Tibial nerve (tissue), 3 donors: ENCODE measurements around the gene POMGNT1.

Source experiments
- EP300 ChIP-seq, 2 donors: sonication (generic); formaldehyde crosslinking; IDR thresholded peaks; one replicate each; pipeline ENCODE4 v1.6.1; 2017; ENCODE audit warnings: antibody characterized with exemption in 2 of 2, mild to moderate bottlenecking in 1 of 2
- POLR2A ChIP-seq, 2 donors: fragments of 450-650 bp; IDR thresholded peaks; one replicate each; pipeline ENCODE4 v1.6.1; 2017; ENCODE audit warnings: antibody characterized with exemption in 2 of 2, mild to moderate bottlenecking in 2 of 2, moderate library complexity in 2 of 2

GRCh38 chr1:46218443-46218842, 20.2 kb upstream of the POMGNT1 start:
- no peak for TF ChIP-seq EP300 (IDR thresholded peaks at IDR 0.05)
- TF ChIP-seq POLR2A (IDR thresholded peaks at IDR 0.05) = no peak
